ENCODE results near the gene UNKL.
"Not testable (repeated sequence)": the region's sequence is repeated elsewhere in the genome, so short reads cannot be mapped to it uniquely, and the experiment has no call there.

UNKL gene

DNA sequence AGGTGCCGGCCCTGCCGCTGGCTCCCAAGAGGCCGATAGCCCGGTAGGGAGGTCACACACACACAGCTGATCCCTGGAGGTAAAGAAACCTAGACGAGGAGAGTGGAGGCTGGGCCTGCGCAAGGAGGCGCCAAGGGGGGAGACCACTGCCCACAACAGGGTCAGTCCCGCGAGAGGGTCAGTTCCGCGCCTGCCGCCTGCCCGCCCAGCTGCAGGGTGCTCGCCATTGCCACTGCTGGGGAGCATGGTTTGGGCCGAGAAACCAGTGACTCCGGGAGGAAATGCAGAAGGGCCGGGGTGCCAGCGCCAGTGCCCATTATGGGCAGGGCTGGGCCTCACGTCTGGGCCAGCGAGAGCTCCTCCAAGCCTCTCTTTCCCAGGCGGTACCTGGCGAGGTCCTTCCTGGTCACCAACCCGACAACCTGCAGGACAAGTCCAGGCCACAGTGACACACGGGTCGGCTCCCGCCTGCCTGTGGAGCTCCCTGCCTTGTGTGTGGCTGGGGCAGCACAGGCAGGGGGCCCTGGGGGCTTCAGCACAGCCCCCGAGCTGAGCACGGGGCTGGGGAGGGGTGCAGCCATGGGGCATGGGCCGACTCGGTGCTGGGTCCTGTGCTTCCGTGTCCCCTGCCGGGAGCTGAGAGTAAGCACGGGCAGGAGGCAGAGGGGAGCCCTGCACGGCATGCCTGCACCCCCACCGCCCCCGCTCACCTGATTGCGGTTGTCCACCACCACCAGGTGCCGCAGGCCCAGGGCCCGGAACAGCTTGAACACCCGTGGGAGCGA is 32.0 kb upstream of the UNKL start:
- no peak for DNase-seq

DNA sequence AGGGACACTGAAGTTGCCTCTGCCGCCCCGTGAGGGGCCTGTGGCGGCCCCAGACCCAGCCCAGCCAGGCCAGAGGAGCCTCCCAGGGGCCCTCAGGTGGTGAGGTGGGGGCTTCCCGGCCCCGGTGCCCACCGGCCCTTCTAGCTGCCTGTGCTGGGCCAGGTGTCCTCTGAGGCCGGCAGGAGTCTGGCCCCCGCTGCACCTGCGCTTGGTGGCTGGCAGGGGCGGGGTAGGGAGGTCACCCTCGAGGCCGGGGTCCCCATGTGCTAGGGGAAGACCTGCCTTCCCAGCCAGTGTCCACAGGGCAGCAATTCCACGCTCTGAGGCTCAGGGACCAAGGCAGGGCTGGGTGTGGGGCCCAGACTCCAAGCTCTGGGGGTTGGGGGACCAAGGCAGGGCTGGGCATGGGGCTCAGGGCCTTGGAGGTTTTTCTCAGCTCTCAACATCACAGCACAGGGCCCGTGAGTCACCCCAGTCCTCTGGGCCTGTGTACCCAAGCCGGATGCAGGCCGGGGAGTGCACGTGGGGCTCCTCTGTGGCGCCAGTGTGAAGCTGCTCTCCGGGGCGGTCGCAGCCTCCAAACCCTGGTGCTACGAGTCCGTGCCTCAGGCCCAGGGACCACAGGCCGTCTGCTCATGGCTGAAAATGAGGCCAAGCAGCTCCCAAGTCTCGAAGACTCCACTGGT is 31.2 kb upstream of the UNKL start:
- no peak for DNase-seq

DNA sequence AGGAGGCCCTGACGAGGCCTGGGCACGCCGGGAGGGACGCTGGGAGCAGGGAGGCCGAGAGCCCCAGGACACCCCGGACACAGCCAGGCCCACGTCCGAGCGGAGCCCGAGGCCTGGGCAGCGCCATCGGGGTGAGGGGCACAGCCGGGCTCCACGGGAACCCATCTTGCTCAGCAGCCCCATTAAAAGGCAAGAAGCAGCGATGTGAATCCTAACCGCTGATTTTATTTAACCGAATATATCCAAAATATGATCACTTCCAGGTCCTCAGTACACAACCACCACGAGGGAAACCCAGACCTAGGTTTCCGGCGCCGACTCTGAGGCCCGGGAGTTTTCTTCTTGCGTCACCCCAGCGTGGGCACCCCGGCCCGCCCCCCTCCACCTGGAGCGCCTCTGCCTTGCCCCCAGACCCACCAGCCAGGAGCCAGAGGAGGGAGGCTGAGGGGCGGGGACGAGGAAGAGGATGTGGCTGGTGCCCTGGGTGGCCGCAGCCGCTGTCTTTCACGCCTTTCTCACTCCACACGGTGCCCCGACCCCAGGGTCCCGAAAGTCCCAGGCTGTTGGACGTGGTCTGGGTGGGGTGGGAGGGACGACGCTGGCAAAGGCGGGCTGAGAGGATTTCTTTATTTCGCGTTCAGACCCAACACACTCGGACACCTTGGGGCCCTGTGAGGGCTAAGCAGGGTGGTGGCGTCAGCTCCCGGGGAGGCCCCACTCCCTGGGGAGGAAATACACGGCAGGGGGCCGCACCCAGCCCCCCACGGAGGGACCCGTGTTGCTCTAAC is 30.4 kb upstream of the UNKL start:
- DNase-seq, result no peak

- no peak for DNase-seq
These were observed 29.7 kb upstream of the UNKL start, which contains the start of gene CCDC154 for GRCh38 chr16:1443980-1444729. Gene CCDC154 (minus strand): TSS chr16:1444556. CDS start chr16:1444322, 234 bp downstream.

GRCh38 chr16:1443403-1443973 is 29.0 kb upstream of the UNKL start:
- no peak for DNase-seq

DNA sequence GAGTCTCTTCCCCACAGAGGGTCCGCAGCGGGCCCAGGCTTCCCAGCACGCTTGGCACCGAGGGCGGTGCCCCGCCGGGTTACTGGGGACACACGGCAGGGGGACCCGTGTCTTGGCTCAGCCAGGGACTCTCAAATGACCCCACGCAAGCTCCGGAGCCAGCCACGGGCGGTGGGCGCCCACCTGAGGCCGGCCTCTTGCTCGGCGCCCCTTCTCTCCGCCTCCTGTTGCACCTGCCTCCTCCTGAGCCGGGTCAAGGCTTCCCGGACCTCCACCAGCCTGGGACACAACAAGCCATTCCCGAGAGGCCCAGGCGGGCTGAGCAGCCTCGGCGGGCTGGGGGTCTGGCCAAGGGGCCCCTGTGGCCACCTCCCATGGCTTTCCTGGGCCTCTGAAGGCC is 28.2 kb upstream of the UNKL start:
- no peak for DNase-seq

DNA sequence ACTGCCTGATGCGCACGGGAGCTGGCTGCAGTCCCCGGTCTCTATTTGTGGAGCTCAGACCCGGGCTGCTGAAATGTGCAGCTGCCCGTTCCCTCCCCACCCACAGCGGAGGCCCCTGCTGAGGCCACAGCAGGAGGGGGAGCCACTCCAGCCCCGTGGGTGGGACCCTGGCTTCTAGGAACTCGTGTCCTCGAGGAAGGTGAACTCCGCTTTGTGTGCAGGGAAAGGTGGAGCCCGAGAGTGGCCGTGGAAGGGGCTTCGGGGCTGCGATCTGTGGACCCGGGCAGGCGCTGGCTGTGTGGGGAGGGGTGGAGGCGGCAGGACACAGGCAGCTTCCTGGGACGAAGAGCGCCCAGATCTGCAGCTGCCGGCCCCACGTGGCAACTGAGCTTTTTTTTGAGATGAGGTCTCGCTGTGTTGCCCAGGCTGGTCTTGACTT is 26.9 kb upstream of the UNKL start:
- no peak for DNase-seq

GRCh38 chr16:1439699-1440074 is 25.2 kb upstream of the UNKL start:
- not testable (repeated sequence) for DNase-seq

GRCh38 chr16:1439058-1439698 is 24.7 kb upstream of the UNKL start:
- DNase-seq, result no peak

GRCh38 chr16:1438229-1439057 is 23.9 kb upstream of the UNKL start:
- no peak for DNase-seq

DNA sequence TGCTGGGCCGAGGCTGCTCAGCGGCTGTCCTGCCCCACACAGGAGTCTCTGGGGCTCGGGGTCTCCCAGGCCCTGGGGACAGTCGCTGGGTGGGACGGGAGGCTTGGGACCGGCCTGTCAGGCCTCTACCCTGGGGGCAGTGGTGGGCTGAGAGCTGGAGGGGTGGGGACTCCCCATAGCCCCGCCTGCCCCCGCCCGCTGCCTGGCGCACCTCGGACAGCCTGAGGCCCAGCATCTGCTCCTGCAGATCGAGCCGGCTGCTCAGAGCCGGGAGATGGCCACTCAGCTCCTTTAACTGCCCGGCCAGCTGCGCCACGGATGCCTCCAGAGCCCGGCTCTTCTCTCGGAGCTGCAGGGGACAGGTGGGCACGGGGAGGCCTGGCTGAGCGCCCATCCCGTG is 23.1 kb upstream of the UNKL start:
- DNase-seq, result no peak

GRCh38 chr16:1436731-1437355 is 22.3 kb upstream of the UNKL start:
- DNase-seq, result no peak

- no peak for DNase-seq
These were observed 21.6 kb upstream of the UNKL start for GRCh38 chr16:1435921-1436697.

- DNase-seq, result no peak
These were observed 20.4 kb upstream of the UNKL start for GRCh38 chr16:1434644-1435592.

GRCh38 chr16:1433756-1434155 is 19.3 kb upstream of the UNKL start:
- DNase-seq, result no peak

- DNase-seq, result no peak
These were observed 18.7 kb upstream of the UNKL start for GRCh38 chr16:1433263-1433560.

All from anterior cingulate cortex (tissue), 58 donors.